BE2C (cell line): ENCODE data around the gene SPC25.
"Not testable (repeated sequence)": the region's sequence is repeated elsewhere in the genome, so short reads cannot be mapped to it uniquely, and the experiment has no call there.

ENCODE experiments used
- DNase-seq: peaks from one replicate; pipeline ENCODE4 v3.0.0-alpha.2; 2020
- H3K27me3 ChIP-seq: fragments of 250-450 bp; sonication (Bioruptor Pico); 2 replicates; pipeline ENCODE4 v1.5.1; 2020; ENCODE audit warnings: mild to moderate bottlenecking
- H3K36me3 ChIP-seq: fragments of 250-450 bp; sonication (Bioruptor Pico); 2 replicates; pipeline ENCODE4 v1.5.1; 2020; ENCODE audit warnings: mild to moderate bottlenecking
- H3K4me1 ChIP-seq: fragments of 250-450 bp; sonication (Bioruptor Pico); 2 replicates; pipeline ENCODE4 v1.5.1; 2020
- H3K4me3 ChIP-seq: 2 replicates; pipeline ENCODE4 v1.5.1; 2011; ENCODE audit warnings: low read depth, low read length
- H3K9me3 ChIP-seq: fragments of 250-450 bp; sonication (Bioruptor Pico); 2 replicates; pipeline ENCODE4 v1.5.1; 2020
- CTCF ChIP-seq: IDR thresholded peaks from 2 replicates; pipeline ENCODE4 v1.5.1; 2012; ENCODE audit warnings: mild to moderate bottlenecking, low read depth, low read length

Gene SPC25

GRCh38 chr2:168874368-168875054 lies 15.7 kb downstream of the SPC25 start:
- no peak overlapping the region for H3K4me3 ChIP-seq
- no peak for DNase-seq
- no peaks in the 10 kb centered on the region for H3K9me3 ChIP-seq
- no peaks in the 10 kb centered on the region for H3K4me1 ChIP-seq
- no peak for TF ChIP-seq CTCF
- no peaks in the 10 kb centered on the region for H3K36me3 ChIP-seq
- H3K27me3 ChIP-seq: no peaks in the 10 kb centered on the region

GRCh38 chr2:168870824-168871223 lies 19.4 kb downstream of the SPC25 start:
- H3K36me3 ChIP-seq, H3K4me3 ChIP-seq, H3K27me3 ChIP-seq, H3K4me1 ChIP-seq, DNase-seq, H3K9me3 ChIP-seq: not testable (repeated sequence)

- not testable (repeated sequence) for H3K4me1 ChIP-seq, H3K36me3 ChIP-seq, H3K9me3 ChIP-seq, H3K4me3 ChIP-seq, H3K27me3 ChIP-seq, DNase-seq
These were observed 19.9 kb downstream of the SPC25 start for GRCh38 chr2:168870369-168870768.

- not testable (repeated sequence) for H3K4me1 ChIP-seq, H3K36me3 ChIP-seq, DNase-seq, H3K9me3 ChIP-seq, H3K4me3 ChIP-seq, H3K27me3 ChIP-seq
These were observed 23.1 kb downstream of the SPC25 start for GRCh38 chr2:168867164-168867563.

- Histone ChIP-seq H3K36me3 (no peaks in the 10 kb centered on the region), H3K9me3 (no peaks in the 10 kb centered on the region), H3K27me3 (no peaks in the 10 kb centered on the region), H3K4me3 (no peak overlapping the region), H3K4me1 (no peaks in the 10 kb centered on the region)
- no peak for TF ChIP-seq CTCF
- no peak for DNase-seq
These were observed 32.1 kb downstream of the SPC25 start for GRCh38 chr2:168858146-168858545.

- no peaks in the 10 kb centered on the region for H3K27me3 ChIP-seq
- H3K4me1 ChIP-seq: no peaks in the 10 kb centered on the region
- DNase-seq: no peak
- no peaks in the 10 kb centered on the region for H3K36me3 ChIP-seq
- no peaks in the 10 kb centered on the region for H3K9me3 ChIP-seq
- no peak for TF ChIP-seq CTCF
- H3K4me3 ChIP-seq: no peak overlapping the region
These were observed 34.6 kb downstream of the SPC25 start for GRCh38 chr2:168855601-168856000.

- no peak for TF ChIP-seq CTCF
- H3K4me3 ChIP-seq: no peak overlapping the region
- H3K27me3 ChIP-seq: no peaks in the 10 kb centered on the region
- H3K4me1 ChIP-seq: no peaks in the 10 kb centered on the region
- no peak for DNase-seq
- H3K9me3 ChIP-seq: no peaks in the 10 kb centered on the region
- no peaks in the 10 kb centered on the region for H3K36me3 ChIP-seq
These were observed 35.6 kb downstream of the SPC25 start for GRCh38 chr2:168854651-168855050.

GRCh38 chr2:168853471-168853870 lies 36.8 kb downstream of the SPC25 start:
- Histone ChIP-seq H3K4me1 (no peaks in the 10 kb centered on the region), H3K27me3 (no peaks in the 10 kb centered on the region), H3K4me3 (no peak overlapping the region), H3K36me3 (no peaks in the 10 kb centered on the region), H3K9me3 (no peaks in the 10 kb centered on the region)
- DNase-seq: no peak
- TF ChIP-seq CTCF: no peak
